Neural progenitor cell (in vitro differentiated cells): ENCODE results near the gene SH2D3C. TPM values are rescaled to one million over a fixed set of nuclear protein-coding genes. Genes with fewer than 3 reads are reported as not detected.

Experiments used
- DNase-seq: peaks from one replicate; pipeline ENCODE4 v3.0.0-alpha.2; 2016; ENCODE audit warnings: low spot score
- H2AFZ ChIP-seq: fragments of 200-600 bp; sonication (generic); replicated peaks from 2 replicates; pipeline ENCODE4 v1.6.1; 2016; ENCODE audit warnings: antibody characterized with exemption
- H3F3A ChIP-seq: fragments of 200-600 bp; sonication (generic); 2 replicates; pipeline ENCODE4 v1.6.1; 2016; ENCODE audit warnings: antibody characterized with exemption, low read depth
- H3K27ac ChIP-seq: fragments of 200-600 bp; sonication (generic); 2 replicates; pipeline ENCODE4 v1.5.1; 2016; ENCODE audit warnings: mild to moderate bottlenecking
- H3K27me3 ChIP-seq: fragments of 200-600 bp; sonication (generic); 2 replicates; pipeline ENCODE4 v1.6.1; 2016; ENCODE audit warnings: mild to moderate bottlenecking, moderate library complexity
- H3K36me3 ChIP-seq: fragments of 200-600 bp; sonication (generic); 2 replicates; pipeline ENCODE4 v1.5.1; 2016
- H3K4me1 ChIP-seq: fragments of 200-600 bp; sonication (generic); 2 replicates; pipeline ENCODE4 v1.6.1; 2016; ENCODE audit warnings: mixed run types
- H3K4me2 ChIP-seq: fragments of 200-600 bp; sonication (generic); 2 replicates; pipeline ENCODE4 v1.6.1; 2016
- H3K4me3 ChIP-seq: fragments of 200-600 bp; sonication (generic); 2 replicates; pipeline ENCODE4 v1.5.1; 2016
- H3K79me2 ChIP-seq: fragments of 200-600 bp; sonication (generic); 2 replicates; pipeline ENCODE4 v1.6.1; 2016; ENCODE audit warnings: low read depth
- H3K9ac ChIP-seq: fragments of 200-600 bp; sonication (generic); 2 replicates; pipeline ENCODE4 v1.6.1; 2016
- H3K9me3 ChIP-seq: fragments of 200-600 bp; sonication (generic); 2 replicates; pipeline ENCODE4 v1.5.1; 2016; ENCODE audit warnings: low read depth
- H4K20me1 ChIP-seq: fragments of 200-600 bp; sonication (generic); 2 replicates; pipeline ENCODE4 v1.6.1; 2016; ENCODE audit warnings: low read depth
- H3K27ac Mint-ChIP-seq: 3 replicates; pipeline ENCODE4 v1.8.0; 2021; ENCODE audit warnings: mixed read lengths
- H3K27me3 Mint-ChIP-seq: 2 replicates; pipeline ENCODE4 v1.8.0; 2022; ENCODE audit warnings: low read depth, mild to moderate bottlenecking, inconsistent platforms, moderate library complexity, mixed read lengths; ENCODE audit not compliant: insufficient read depth
- H3K36me3 Mint-ChIP-seq: 3 replicates; pipeline ENCODE4 v1.8.0; 2021; ENCODE audit warnings: mixed read lengths
- H3K4me1 Mint-ChIP-seq: 3 replicates; pipeline ENCODE4 v1.8.0; 2021; ENCODE audit warnings: mixed read lengths
- H3K4me3 Mint-ChIP-seq: 3 replicates; pipeline ENCODE4 v1.8.0; 2021; ENCODE audit warnings: mild to moderate bottlenecking, moderate library complexity, mixed read lengths
- H3K9me3 Mint-ChIP-seq: 3 replicates; pipeline ENCODE4 v1.8.0; 2020; ENCODE audit warnings: mixed read lengths
- EZH2 ChIP-seq: fragments of 200-600 bp; sonication (generic); IDR thresholded peaks from 2 replicates; pipeline ENCODE4 v1.6.1; 2017; ENCODE audit warnings: antibody characterized with exemption, mild to moderate bottlenecking, moderate library complexity
- EZH2phosphoT487 ChIP-seq: fragments of 200-600 bp; sonication (generic); IDR thresholded peaks from 2 replicates; pipeline ENCODE4 v1.6.1; 2017; ENCODE audit warnings: antibody characterized with exemption
- total RNA-seq: library from RNA; depleted of rRNA; stranded (reverse); fragments of >200 nt; gene quantifications from 2 replicates; pipeline ENCODE4 v1.2.3, GENCODE V29; 2015; ENCODE audit warnings: low replicate concordance
- TF ChIP-seq, protein P1 (sequence below): fragments of 200-600 bp; sonication (generic); IDR thresholded peaks from 2 replicates; pipeline ENCODE4 v1.5.1; 2017; ENCODE audit warnings: antibody characterized with exemption, mild to moderate bottlenecking

The SH2D3C gene
- total RNA-seq, 1 donor from 2014 or later: 1.9 TPM

DNA sequence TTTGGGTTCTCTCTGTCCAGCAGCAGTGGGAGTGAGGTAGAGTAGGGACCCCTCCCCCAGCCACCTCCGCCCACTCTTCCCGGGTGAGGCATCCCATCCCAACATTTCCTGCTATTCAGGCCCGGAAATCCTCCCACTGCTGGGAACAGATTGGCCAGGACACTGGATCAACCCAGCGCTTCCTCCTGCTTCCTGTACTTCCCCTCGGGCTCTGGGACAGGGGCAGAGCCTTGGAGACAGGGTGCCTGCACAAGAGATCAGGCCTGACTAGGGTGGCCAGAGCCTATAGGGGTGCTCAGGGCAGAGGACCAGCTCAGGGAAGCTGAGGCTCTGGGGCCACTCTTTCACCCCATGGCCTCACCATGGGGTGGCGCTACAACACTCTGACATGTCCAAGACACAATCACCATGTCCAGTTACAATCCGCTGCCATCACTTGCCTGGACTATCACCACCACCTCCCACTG lies 14.5 kb downstream of the SH2D3C start:
- H3K27ac Mint-ChIP-seq: peak overlapping the region; percentile 88
- Histone ChIP-seq H3K4me3 (no peak overlapping the region), H3K79me2 (no peaks in the 10 kb centered on the region), H3K9ac (no peak overlapping the region), H2AFZ (peak overlapping the region; percentile 57), H3K27me3 (no peaks in the 10 kb centered on the region), H3K27ac (no peak overlapping the region), H3K9me3 (no peaks in the 10 kb centered on the region), H3K36me3 (no peaks in the 10 kb centered on the region), H3K4me1 (peaks cover 10% of the 10 kb centered on the region), H4K20me1 (no peaks in the 10 kb centered on the region), H3K4me2 (no peak overlapping the region), H3F3A (no peaks in the 10 kb centered on the region)
- TF ChIP-seq, protein P1, sequence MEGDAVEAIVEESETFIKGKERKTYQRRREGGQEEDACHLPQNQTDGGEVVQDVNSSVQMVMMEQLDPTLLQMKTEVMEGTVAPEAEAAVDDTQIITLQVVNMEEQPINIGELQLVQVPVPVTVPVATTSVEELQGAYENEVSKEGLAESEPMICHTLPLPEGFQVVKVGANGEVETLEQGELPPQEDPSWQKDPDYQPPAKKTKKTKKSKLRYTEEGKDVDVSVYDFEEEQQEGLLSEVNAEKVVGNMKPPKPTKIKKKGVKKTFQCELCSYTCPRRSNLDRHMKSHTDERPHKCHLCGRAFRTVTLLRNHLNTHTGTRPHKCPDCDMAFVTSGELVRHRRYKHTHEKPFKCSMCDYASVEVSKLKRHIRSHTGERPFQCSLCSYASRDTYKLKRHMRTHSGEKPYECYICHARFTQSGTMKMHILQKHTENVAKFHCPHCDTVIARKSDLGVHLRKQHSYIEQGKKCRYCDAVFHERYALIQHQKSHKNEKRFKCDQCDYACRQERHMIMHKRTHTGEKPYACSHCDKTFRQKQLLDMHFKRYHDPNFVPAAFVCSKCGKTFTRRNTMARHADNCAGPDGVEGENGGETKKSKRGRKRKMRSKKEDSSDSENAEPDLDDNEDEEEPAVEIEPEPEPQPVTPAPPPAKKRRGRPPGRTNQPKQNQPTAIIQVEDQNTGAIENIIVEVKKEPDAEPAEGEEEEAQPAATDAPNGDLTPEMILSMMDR: peak; percentile 60
- TF ChIP-seq EZH2: no peak
- H3K4me3 Mint-ChIP-seq: no peak overlapping the region
- H3K4me1 Mint-ChIP-seq: peaks cover 42% of the 10 kb centered on the region
- peaks cover 20% of the 10 kb centered on the region for H3K27me3 Mint-ChIP-seq
- DNase-seq: peak; percentile 77
- no peaks in the 10 kb centered on the region for H3K9me3 Mint-ChIP-seq
- H3K36me3 Mint-ChIP-seq: no peaks in the 10 kb centered on the region

DNA sequence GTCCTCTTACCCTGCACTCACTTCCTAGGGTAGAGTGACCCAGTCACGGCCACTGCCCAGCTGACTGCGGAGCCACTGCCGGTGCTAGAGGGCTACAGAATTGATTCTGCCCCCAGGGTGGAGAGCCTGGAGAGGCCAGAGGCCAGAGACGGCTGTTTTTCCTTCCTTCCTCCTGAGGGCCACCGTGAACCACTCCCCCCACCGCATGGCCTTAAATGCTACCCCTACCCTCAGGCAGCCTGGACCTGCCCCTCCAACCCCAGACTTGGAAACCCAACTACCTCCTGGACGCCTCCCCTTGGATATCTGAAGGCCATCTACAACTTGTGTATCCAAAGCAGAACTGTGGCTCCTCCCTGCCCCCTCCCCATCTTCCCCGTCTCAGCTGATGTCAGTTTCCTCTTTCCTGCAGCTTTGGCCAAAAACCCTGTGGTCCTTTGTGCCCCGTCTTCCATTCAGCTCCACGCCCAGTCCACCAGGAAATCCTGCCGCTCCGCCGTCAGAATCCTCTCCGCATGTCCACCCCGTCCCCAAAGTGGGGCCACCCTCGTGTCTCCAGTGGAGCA lies 16.3 kb downstream of the SH2D3C start:
- H3K9me3 Mint-ChIP-seq: no peaks in the 10 kb centered on the region
- no peak overlapping the region for H3K27ac ChIP-seq
- no peak overlapping the region for H3K27ac Mint-ChIP-seq

DNA sequence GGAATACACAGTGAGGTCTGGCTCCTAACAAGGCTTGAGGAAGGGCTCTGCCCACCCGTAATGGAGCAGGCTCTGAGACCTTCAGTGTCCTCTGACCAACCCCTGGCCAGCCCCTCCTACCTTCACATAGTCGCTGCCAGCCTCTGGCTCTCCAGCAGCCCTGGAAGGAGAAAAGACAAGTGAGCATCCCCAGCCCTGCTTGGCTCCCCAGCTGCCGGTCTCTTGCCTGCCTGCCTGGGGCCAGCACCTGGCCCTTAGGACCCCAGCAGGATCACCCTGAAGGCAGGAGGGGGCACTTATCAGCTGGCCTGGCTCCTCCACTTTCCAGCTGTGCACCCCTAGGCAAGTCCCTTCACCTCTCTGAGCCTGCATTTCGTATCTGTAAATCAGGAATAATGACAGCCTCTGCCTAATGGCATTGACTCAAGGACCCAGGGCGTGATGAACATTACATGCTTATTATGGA lies 16.9 kb downstream of the SH2D3C start:
- H3K27me3 Mint-ChIP-seq: peaks cover 21% of the 10 kb centered on the region
- Histone ChIP-seq H3K36me3 (no peaks in the 10 kb centered on the region), H3K9me3 (no peaks in the 10 kb centered on the region), H3K4me2 (no peak overlapping the region), H2AFZ (no peak overlapping the region), H3K4me3 (no peak overlapping the region), H3K27me3 (peaks cover 4% of the 10 kb centered on the region), H3F3A (no peaks in the 10 kb centered on the region), H4K20me1 (no peaks in the 10 kb centered on the region), H3K9ac (no peak overlapping the region), H3K79me2 (no peaks in the 10 kb centered on the region), H3K27ac (no peak overlapping the region), H3K4me1 (peaks cover 10% of the 10 kb centered on the region)
- H3K27ac Mint-ChIP-seq: no peak overlapping the region
- H3K9me3 Mint-ChIP-seq: no peaks in the 10 kb centered on the region
- TF ChIP-seq, protein P1: no peak
- TF ChIP-seq EZH2phosphoT487: no peak
- H3K4me3 Mint-ChIP-seq: no peak overlapping the region
- DNase-seq: peak; percentile 36
- no peaks in the 10 kb centered on the region for H3K36me3 Mint-ChIP-seq
- H3K4me1 Mint-ChIP-seq: peaks cover 28% of the 10 kb centered on the region

More for the DNA sequence above, 16.3 kb downstream of the SH2D3C start:
- Histone ChIP-seq H3K36me3 (no peaks in the 10 kb centered on the region), H3K4me1 (peaks cover 10% of the 10 kb centered on the region), H3K4me2 (no peak overlapping the region), H3K4me3 (no peak overlapping the region), H3K27me3 (no peaks in the 10 kb centered on the region), H4K20me1 (no peaks in the 10 kb centered on the region), H3F3A (no peaks in the 10 kb centered on the region), H3K79me2 (no peaks in the 10 kb centered on the region), H3K9ac (no peak overlapping the region), H3K9me3 (no peaks in the 10 kb centered on the region), H2AFZ (peak overlapping the region; percentile 50)
- Mint-ChIP-seq H3K27me3 (peaks cover 21% of the 10 kb centered on the region), H3K4me1 (peaks cover 30% of the 10 kb centered on the region), H3K36me3 (no peaks in the 10 kb centered on the region), H3K4me3 (peak overlapping the region; percentile 62)
- TF ChIP-seq EZH2 (no peak), EZH2phosphoT487 (no peak)
- TF ChIP-seq, protein P1: no peak
- no peak for DNase-seq
